Activated T-helper 1 cell treated with anti-CD3 and anti-CD28 coated beads, Interleukin-2, amount 50 U/mL, for 16 hours (primary cell): ENCODE measurements around the gene ARFRP1.

Experiments used
- DNase-seq, 2 donors: peaks; one replicate each; pipeline ENCODE4 v3.0.0-alpha.2; 2020; ENCODE audit warnings: low read depth in 1 of 2, low spot score in 1 of 2

ARFRP1 gene

GRCh38 chr20:63707558-63708300 lies at the start of gene ARFRP1, which contains the start of gene ZGPAT:
TSS of gene ARFRP1 (minus strand) at chr20:63707976. CDS start at chr20:63707091, 885 bp downstream.
TSS of gene ZGPAT (plus strand) at chr20:63708039. CDS start at chr20:63708581, 542 bp downstream.
- DNase-seq = peak; percentile 69 to 86

GRCh38 chr20:63756648-63756991 lies 48.8 kb upstream of the ARFRP1 start:
- no peak for DNase-seq

- DNase-seq = no peak
Observed at GRCh38 chr20:63755933-63756647, 48.3 kb upstream of the ARFRP1 start.

- DNase-seq = no peak
Observed at GRCh38 chr20:63754008-63754407, 46.2 kb upstream of the ARFRP1 start.

GRCh38 chr20:63753381-63753780 lies 45.6 kb upstream of the ARFRP1 start:
- DNase-seq = no peak

- no peak for DNase-seq
Observed at GRCh38 chr20:63752411-63753101, 44.8 kb upstream of the ARFRP1 start.

- no peak for DNase-seq
Observed at GRCh38 chr20:63751471-63752271, 43.9 kb upstream of the ARFRP1 start.

GRCh38 chr20:63750807-63751470 lies 43.2 kb upstream of the ARFRP1 start:
- peak; percentile 42 to 49 for DNase-seq

GRCh38 chr20:63749597-63750508 lies 42.1 kb upstream of the ARFRP1 start:
- DNase-seq = no peak

- DNase-seq = no peak
Observed at GRCh38 chr20:63748934-63749270, 41.1 kb upstream of the ARFRP1 start.

- no peak for DNase-seq
Observed at GRCh38 chr20:63748070-63748933, 40.5 kb upstream of the ARFRP1 start.

GRCh38 chr20:63747622-63748069 lies 39.9 kb upstream of the ARFRP1 start:
- DNase-seq = no peak

- DNase-seq = no peak
Observed at GRCh38 chr20:63746751-63747315, 39.1 kb upstream of the ARFRP1 start.

GRCh38 chr20:63745961-63746731 lies 38.4 kb upstream of the ARFRP1 start:
- no peak for DNase-seq

GRCh38 chr20:63745424-63745805 lies 37.6 kb upstream of the ARFRP1 start:
- no peak for DNase-seq

GRCh38 chr20:63744574-63745423 lies 37.0 kb upstream of the ARFRP1 start:
- DNase-seq = no peak

- no peak for DNase-seq
Observed at GRCh38 chr20:63744158-63744557, 36.4 kb upstream of the ARFRP1 start.
